IMR-90 (cell line): ENCODE data around the gene LYVE1. TPM values are rescaled to one million over a fixed set of nuclear protein-coding genes. Genes with fewer than 3 reads are reported as not detected.
A peak's percentile ranks its signal among the peaks of the same experiment; 100 is the strongest.

Experiments
- ATAC-seq: fragments of 200-7000 bp; cut with Tn5 transposase; 2 replicates; pipeline ENCODE4 v1.9.1; 2020; ENCODE audit warnings: low read depth, mild to moderate bottlenecking, moderate library complexity
- BruUV-seq: library from RNA; stranded (reverse); fragments of 400-500 nt; replicated peaks from 2 replicates; lab custom pipeline; 2021; lab: Mats Ljungman, UMichigan
- CTCF ChIA-PET: fragments of 300-600 bp; formaldehyde crosslinking; extraction: SDS; loops from one replicate; lab custom pipeline; 2021; ENCODE audit warnings: antibody characterized with exemption; lab: Yijun Ruan, JAX
- POLR2A ChIA-PET: fragments of 300-600 bp; sonication (Branson Sonifier 250); formaldehyde crosslinking; loops from one replicate; lab custom pipeline; 2022; ENCODE audit warnings: antibody characterized with exemption; ENCODE audit not compliant: unreplicated experiment; lab: Charles Lee
- DNase-seq: peaks from one replicate; pipeline ENCODE4 v3.0.0; 2013
- H2AFZ ChIP-seq: replicated peaks from 2 replicates; pipeline ENCODE3; 2013; ENCODE audit warnings: low read length, mild to moderate bottlenecking; ENCODE audit not compliant: poor library complexity
- H2AK5ac ChIP-seq: 2 replicates; pipeline ENCODE4 v1.6.1; 2013; ENCODE audit warnings: low read depth, low read length, inconsistent platforms
- H2AK9ac ChIP-seq: replicated peaks from 2 replicates; pipeline ENCODE3; 2013; ENCODE audit warnings: mild to moderate bottlenecking, low read depth, low read length, moderate library complexity; ENCODE audit not compliant: poor library complexity
- H2BK120ac ChIP-seq: 2 replicates; pipeline ENCODE4 v1.6.1; 2013; ENCODE audit warnings: low read depth, low read length, inconsistent platforms
- H2BK15ac ChIP-seq: 3 replicates; pipeline ENCODE4 v1.6.1; 2013; ENCODE audit warnings: low read depth, low read length, inconsistent platforms
- H2BK20ac ChIP-seq: 2 replicates; pipeline ENCODE4 v1.6.1; 2013; ENCODE audit warnings: low read depth, mild to moderate bottlenecking, inconsistent platforms, low read length, moderate library complexity
- H2BK5ac ChIP-seq: 2 replicates; pipeline ENCODE4 v1.6.1; 2013; ENCODE audit warnings: mild to moderate bottlenecking, low read depth, low read length, inconsistent platforms; ENCODE audit not compliant: poor library complexity, severe bottlenecking
- H3K14ac ChIP-seq: replicated peaks from 2 replicates; pipeline ENCODE4 v1.6.1; 2013; ENCODE audit warnings: low read depth, low read length, inconsistent platforms
- H3K18ac ChIP-seq: 2 replicates; pipeline ENCODE4 v1.6.1; 2013; ENCODE audit warnings: low read depth, low read length, control low read depth
- H3K23ac ChIP-seq: 2 replicates; pipeline ENCODE4 v1.6.1; 2013; ENCODE audit warnings: low read depth, low read length, inconsistent platforms
- H3K27ac ChIP-seq: 2 replicates; pipeline ENCODE4 v1.5.1; 2013; ENCODE audit warnings: mild to moderate bottlenecking, control low read depth, low read length; ENCODE audit not compliant: insufficient read depth
- H3K27me3 ChIP-seq: 2 replicates; pipeline ENCODE4 v1.6.1; 2013; ENCODE audit warnings: low read length; ENCODE audit not compliant: control insufficient read depth, insufficient read depth
- H3K36me3 ChIP-seq: 2 replicates; pipeline ENCODE4 v1.6.1; 2013; ENCODE audit warnings: low read length, mixed read lengths; ENCODE audit not compliant: control insufficient read depth, insufficient read depth
- H3K4ac ChIP-seq: 2 replicates; pipeline ENCODE4 v1.6.1; 2013; ENCODE audit warnings: low read depth, low read length, inconsistent platforms
- H3K4me1 ChIP-seq: 2 replicates; pipeline ENCODE4 v1.6.1; 2013; ENCODE audit warnings: low read length, mixed read lengths; ENCODE audit not compliant: control insufficient read depth, insufficient read depth
- H3K4me2 ChIP-seq: 2 replicates; pipeline ENCODE4 v1.6.1; 2013; ENCODE audit warnings: low read depth, mild to moderate bottlenecking, control low read depth, low read length, moderate library complexity
- H3K4me3 ChIP-seq: 2 replicates; pipeline ENCODE4 v1.5.1; 2013; ENCODE audit warnings: low read depth, mild to moderate bottlenecking, control low read depth, low read length, moderate library complexity; ENCODE audit not compliant: insufficient read depth
- H3K56ac ChIP-seq: 2 replicates; pipeline ENCODE4 v1.6.1; 2013; ENCODE audit warnings: low read length, inconsistent platforms; ENCODE audit not compliant: insufficient read depth; ENCODE audit errors: extremely low read depth
- H3K79me1 ChIP-seq, 2 experiments: 2 replicates each; pipeline ENCODE4 v1.6.1; 2013; ENCODE audit warnings: low read length in 2 of 2, inconsistent platforms in 1 of 2, low read depth in 1 of 2
- H3K9ac ChIP-seq: 2 replicates; pipeline ENCODE4 v1.6.1; 2013; ENCODE audit warnings: low read depth, low read length, control low read depth
- H3K9me1 ChIP-seq: 2 replicates; pipeline ENCODE4 v1.6.1; 2013; ENCODE audit warnings: low read length, inconsistent platforms; ENCODE audit not compliant: insufficient read depth
- H3K9me3 ChIP-seq: 2 replicates; pipeline ENCODE4 v1.6.1; 2013; ENCODE audit warnings: low read length; ENCODE audit not compliant: control insufficient read depth, insufficient read depth
- H4K20me1 ChIP-seq: 2 replicates; pipeline ENCODE4 v1.6.1; 2013; ENCODE audit warnings: low read length, inconsistent platforms; ENCODE audit not compliant: insufficient read depth
- H4K5ac ChIP-seq: 2 replicates; pipeline ENCODE4 v1.6.1; 2013; ENCODE audit warnings: mild to moderate bottlenecking, low read depth, low read length, control low read depth
- H4K8ac ChIP-seq, 2 experiments: 2 replicates each; pipeline ENCODE4 v1.6.1; 2013; ENCODE audit warnings: low read depth in 2 of 2, low read length in 2 of 2, control low read depth in 1 of 2, inconsistent platforms in 1 of 2
- H4K91ac ChIP-seq: 2 replicates; pipeline ENCODE4 v1.6.1; 2013; ENCODE audit warnings: low read depth, low read length, inconsistent platforms; ENCODE audit not compliant: insufficient read depth
- CEBPB ChIP-seq: IDR thresholded peaks from 2 replicates; pipeline ENCODE4 v1.6.1; 2012; ENCODE audit warnings: low read depth, low read length, improper control_type of control experiment
- MAZ ChIP-seq: IDR thresholded peaks from 2 replicates; pipeline ENCODE4 v1.6.1; 2012; ENCODE audit warnings: low read depth, mild to moderate bottlenecking, low read length, improper control_type of control experiment, moderate library complexity, borderline replicate concordance
- NFE2L2 ChIP-seq: fragments of 150-350 bp; IDR thresholded peaks from 2 replicates; pipeline ENCODE4 v1.6.1; 2016; ENCODE audit warnings: low read depth, mild to moderate bottlenecking, low read length
- RAD21 ChIP-seq: IDR thresholded peaks from 2 replicates; pipeline ENCODE4 v1.6.1; 2012; ENCODE audit warnings: low read length, improper control_type of control experiment
- WGBS, 2 experiments: methylation state at CpG; one replicate each; pipeline versions ENCODE4 v1.1.5 to v1.1.7; 2013; ENCODE audit warnings: missing lambda C conversion rate in 2 of 2; ENCODE audit not compliant: insufficient read length in 1 of 2; ENCODE audit errors: extremely low coverage in 2 of 2; 5-methylcytosine and 5-hydroxymethylcytosine counted together
- dilution Hi-C: fragments of 300-500 bp; cut with HindIII; formaldehyde crosslinking; loops from one replicate; pipeline ENCODE4 v1.14.3; 2018; ENCODE audit warnings: low sequenced_read_pairs; ENCODE audit not compliant: unreplicated experiment
- in situ Hi-C: fragments of 300-500 bp; cut with MboI; formaldehyde crosslinking; loops from 3 replicates; pipeline ENCODE4 v1.14.3; 2019; ENCODE audit warnings: low sequenced_read_pairs, inconsistent platforms, mixed read lengths
- intact Hi-C: fragments of 100-400 bp; cut with micrococcal nuclease; formaldehyde crosslinking; loops from 2 replicates; pipeline ENCODE4 v1.10.0; 2022
- polyA plus RNA-seq, 3 experiments: library from polyadenylated mRNA; depleted of rRNA; stranded (reverse); fragments of >200 nt; gene quantifications; 2 replicates each; pipeline ENCODE4 v1.2.3, GENCODE V29; 2012; ENCODE audit warnings: low replicate concordance in 1 of 3
- total RNA-seq: library from RNA; depleted of rRNA; stranded (reverse); fragments of >200 nt; gene quantifications from 2 replicates; pipeline ENCODE4 v1.2.3, GENCODE V29; 2012
- TF ChIP-seq, protein P1 (sequence below): conservative IDR thresholded peaks from 2 replicates; pipeline ENCODE4 v1.5.1; 2012; ENCODE audit warnings: mild to moderate bottlenecking, low read depth, low read length, improper control_type of control experiment

Gene LYVE1
- total and polyA plus RNA-seq, 2 of the 4 experiments (the other 2 are of a cell fraction), result not detected

- no peak overlapping the region for H2BK120ac ChIP-seq
- ATAC-seq (peak; percentile 44; the same call in 1 of the 2 replicates), DNase-seq (no peak)
- no peak overlapping the region for H4K8ac ChIP-seq
- peak overlapping the region; percentile 59; the same call in 1 of the 2 replicates for H3K18ac ChIP-seq
- dilution Hi-C loops, result no loop called here
- ChIA-PET POLR2A (no interaction called here), CTCF (interaction anchor here (0.7 to 1.6 kb wide), 5 partner anchors 9 to 151 kb away, joined by 3 to 5 read pairs (median 3); partner anchors contain the start of gene RNF141)
- peaks cover 5% of the 10 kb centered on the region for H3K9me1 ChIP-seq
- H3K4me1 ChIP-seq, result no peaks in the 10 kb centered on the region
- no peak overlapping the region for H2BK15ac ChIP-seq
- H3K27ac ChIP-seq, result no peak overlapping the region
- H3K4ac ChIP-seq, result no peak overlapping the region
- in situ Hi-C loops, result no loop called here
- H3K9ac ChIP-seq, result no peak overlapping the region
- no peak overlapping the region for H3K4me2 ChIP-seq
- intact Hi-C loops, result no loop called here
- H3K14ac ChIP-seq, result no peak overlapping the region
- H2AK5ac ChIP-seq, result no peak overlapping the region
- H2AFZ ChIP-seq, result no peak overlapping the region
- TF ChIP-seq NFE2L2 (no peak), MAZ (no peak), CEBPB (no peak), RAD21 (peak; percentile 42)
- TF ChIP-seq, protein P1, sequence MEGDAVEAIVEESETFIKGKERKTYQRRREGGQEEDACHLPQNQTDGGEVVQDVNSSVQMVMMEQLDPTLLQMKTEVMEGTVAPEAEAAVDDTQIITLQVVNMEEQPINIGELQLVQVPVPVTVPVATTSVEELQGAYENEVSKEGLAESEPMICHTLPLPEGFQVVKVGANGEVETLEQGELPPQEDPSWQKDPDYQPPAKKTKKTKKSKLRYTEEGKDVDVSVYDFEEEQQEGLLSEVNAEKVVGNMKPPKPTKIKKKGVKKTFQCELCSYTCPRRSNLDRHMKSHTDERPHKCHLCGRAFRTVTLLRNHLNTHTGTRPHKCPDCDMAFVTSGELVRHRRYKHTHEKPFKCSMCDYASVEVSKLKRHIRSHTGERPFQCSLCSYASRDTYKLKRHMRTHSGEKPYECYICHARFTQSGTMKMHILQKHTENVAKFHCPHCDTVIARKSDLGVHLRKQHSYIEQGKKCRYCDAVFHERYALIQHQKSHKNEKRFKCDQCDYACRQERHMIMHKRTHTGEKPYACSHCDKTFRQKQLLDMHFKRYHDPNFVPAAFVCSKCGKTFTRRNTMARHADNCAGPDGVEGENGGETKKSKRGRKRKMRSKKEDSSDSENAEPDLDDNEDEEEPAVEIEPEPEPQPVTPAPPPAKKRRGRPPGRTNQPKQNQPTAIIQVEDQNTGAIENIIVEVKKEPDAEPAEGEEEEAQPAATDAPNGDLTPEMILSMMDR, result peak; percentile 49
- H3K27me3 ChIP-seq, result no peaks in the 10 kb centered on the region
- H3K23ac ChIP-seq, result no peak overlapping the region
- H3K9me3 ChIP-seq, result no peaks in the 10 kb centered on the region
- no peak overlapping the region for H3K56ac ChIP-seq
- BruUV-seq, result no TSS peak
- no peak overlapping the region for H2BK5ac ChIP-seq
- H3K4me3 ChIP-seq, result no peak overlapping the region
- H2AK9ac ChIP-seq, result no peak overlapping the region
- no peaks in the 10 kb centered on the region for H3K79me1 ChIP-seq
- no CpG with 5 or more reads among the region's 1 CpG for WGBS, 2 experiments
- H4K5ac ChIP-seq, result 0 out of 2 replicates have a peak overlapping the region, but pooled peaks have one; percentile 46
- H4K91ac ChIP-seq, result no peak overlapping the region
- H4K20me1 ChIP-seq, result no peaks in the 10 kb centered on the region
- H3K36me3 ChIP-seq, result no peaks in the 10 kb centered on the region
- no peak overlapping the region for H2BK20ac ChIP-seq
These were observed 3.7 kb downstream of the LYVE1 start for GRCh38 chr11:10564696-10565318.
